HepG2 (cell line): ENCODE results near the gene ARHGAP26. TPM values are rescaled to one million over a fixed set of nuclear protein-coding genes. Genes with fewer than 3 reads are reported as not detected.

Experiments used
- ATF7 ChIP-seq, 2 experiments: fragments of 450-650 bp in 1 of 2; sonication (generic) in 1 of 2; formaldehyde crosslinking in 1 of 2; IDR thresholded peaks; 2 replicates each; pipeline versions ENCODE4 v1.4.0 to v1.6.1; 2016 to 2020; ENCODE audit warnings: antibody characterized with exemption in 1 of 2, mild to moderate bottlenecking in 1 of 2, missing genetic modification reagents in 1 of 2
- HNF4G ChIP-seq, 2 experiments: sonication (generic) in 1 of 2; formaldehyde crosslinking in 1 of 2; IDR thresholded peaks; 2 replicates each; pipeline versions ENCODE4 v1.4.0 to v1.6.1; 2011 to 2020; ENCODE audit warnings: borderline replicate concordance in 2 of 2, low read depth in 2 of 2, mild to moderate bottlenecking in 2 of 2, low read length in 1 of 2, missing genetic modification reagents in 1 of 2, moderate library complexity in 1 of 2
- KLF12 ChIP-seq: sonication (generic); formaldehyde crosslinking; IDR thresholded peaks from 2 replicates; pipeline ENCODE4 v1.4.0; 2020; ENCODE audit warnings: missing genetic modification reagents, borderline replicate concordance
- PPARG ChIP-seq: conservative IDR thresholded peaks from 2 replicates; pipeline ENCODE4 v1.6.1; 2016; ENCODE audit warnings: missing biosample characterization, missing genetic modification reagents
- RFXAP ChIP-seq: sonication (generic); formaldehyde crosslinking; IDR thresholded peaks from 2 replicates; pipeline ENCODE4 v1.4.0; 2020; ENCODE audit warnings: missing genetic modification reagents, borderline replicate concordance
- SIN3B ChIP-seq: fragments of 150-350 bp; IDR thresholded peaks from 2 replicates; pipeline ENCODE4 v1.6.1; 2014; ENCODE audit warnings: low read length
- SUZ12 ChIP-seq: fragments of 150-350 bp; IDR thresholded peaks from 2 replicates; pipeline ENCODE4 v1.6.1; 2014; ENCODE audit warnings: low read depth, low read length
- TAF15 ChIP-seq: fragments of 200-400 bp; formaldehyde crosslinking; IDR thresholded peaks from one replicate; pipeline ENCODE4 v1.6.1; 2018; ENCODE audit warnings: mild to moderate bottlenecking, low read depth, low read length; ENCODE audit not compliant: poor library complexity, severe bottlenecking
- TMF1 ChIP-seq: sonication (generic); formaldehyde crosslinking; IDR thresholded peaks from 2 replicates; pipeline ENCODE4 v1.8.1; 2022; ENCODE audit warnings: low read depth, missing genetic modification reagents
- ZNF121 ChIP-seq: sonication (generic); formaldehyde crosslinking; IDR thresholded peaks from 2 replicates; pipeline ENCODE4 v1.5.0; 2020; ENCODE audit warnings: mild to moderate bottlenecking, missing genetic modification reagents
- ZNF615 ChIP-seq: sonication (generic); formaldehyde crosslinking; IDR thresholded peaks from 2 replicates; pipeline ENCODE4 v1.5.0; 2020; ENCODE audit warnings: mild to moderate bottlenecking, missing genetic modification reagents, borderline replicate concordance
- ZNF724P ChIP-seq: sonication (generic); formaldehyde crosslinking; IDR thresholded peaks from 2 replicates; pipeline ENCODE4 v1.8.0; 2022; ENCODE audit warnings: missing genetic modification reagents, borderline replicate concordance
- polyA plus RNA-seq, 8 experiments: library from polyadenylated mRNA; depleted of rRNA in 3 of 8; stranded (reverse) in 7 of 8; unstranded in 1 of 8; fragments of >200 nt; fragmentation: Illumina TruSeq in 4 of 8; extraction: Trizol in 4 of 8; gene quantifications; 2 replicates each; pipeline versions ENCODE4 v1.2.1 to v1.2.3, GENCODE V29; 2011 to 2016; ENCODE audit warnings: low read depth in 4 of 8, missing spikeins in 1 of 8, mixed read lengths in 1 of 8; ENCODE audit not compliant: insufficient read depth in 1 of 8
- total RNA-seq, 5 experiments: library from RNA; depleted of rRNA; stranded (reverse); fragments of >200 nt; fragmentation: Illumina TruSeq; extraction: Trizol; gene quantifications; 2 replicates each; pipeline ENCODE4 v1.2.3, GENCODE V29; 2016; ENCODE audit warnings: low read depth in 1 of 5
- TF ChIP-seq, protein P1 (sequence below): sonication (generic); formaldehyde crosslinking; IDR thresholded peaks from 2 replicates; pipeline ENCODE4 v1.4.0; 2020; ENCODE audit warnings: mild to moderate bottlenecking, missing genetic modification reagents

Gene ARHGAP26
- total and polyA plus RNA-seq, 2 of the 13 experiments (the other 11 are each of a cell fraction or from before 2014, with no cell fraction given): 9.6 to 18.2 TPM

- TF ChIP-seq SUZ12 (no peak), TAF15 (no peak), ZNF724P (CRISPR knock-in tag) (no peak), ZNF615 (CRISPR knock-in tag) (no peak), ZNF121 (CRISPR knock-in tag) (no peak), TMF1 (CRISPR knock-in tag) (no peak), HNF4G (IDR thresholded peaks at IDR 0.05; ENCODE audit: borderline replicate concordance, low read depth, low read length) (no peak), HNF4G (CRISPR knock-in tag; IDR thresholded peaks at IDR 0.05; ENCODE audit: borderline replicate concordance, low read depth) (no peak), PPARG (CRISPR knock-in tag) (no peak), RFXAP (CRISPR knock-in tag) (no peak), ATF7 (IDR thresholded peaks at IDR 0.05) (no peak), ATF7 (CRISPR knock-in tag; IDR thresholded peaks at IDR 0.05) (no peak), SIN3B (no peak), KLF12 (CRISPR knock-in tag) (no peak)
- TF ChIP-seq, protein P1, sequence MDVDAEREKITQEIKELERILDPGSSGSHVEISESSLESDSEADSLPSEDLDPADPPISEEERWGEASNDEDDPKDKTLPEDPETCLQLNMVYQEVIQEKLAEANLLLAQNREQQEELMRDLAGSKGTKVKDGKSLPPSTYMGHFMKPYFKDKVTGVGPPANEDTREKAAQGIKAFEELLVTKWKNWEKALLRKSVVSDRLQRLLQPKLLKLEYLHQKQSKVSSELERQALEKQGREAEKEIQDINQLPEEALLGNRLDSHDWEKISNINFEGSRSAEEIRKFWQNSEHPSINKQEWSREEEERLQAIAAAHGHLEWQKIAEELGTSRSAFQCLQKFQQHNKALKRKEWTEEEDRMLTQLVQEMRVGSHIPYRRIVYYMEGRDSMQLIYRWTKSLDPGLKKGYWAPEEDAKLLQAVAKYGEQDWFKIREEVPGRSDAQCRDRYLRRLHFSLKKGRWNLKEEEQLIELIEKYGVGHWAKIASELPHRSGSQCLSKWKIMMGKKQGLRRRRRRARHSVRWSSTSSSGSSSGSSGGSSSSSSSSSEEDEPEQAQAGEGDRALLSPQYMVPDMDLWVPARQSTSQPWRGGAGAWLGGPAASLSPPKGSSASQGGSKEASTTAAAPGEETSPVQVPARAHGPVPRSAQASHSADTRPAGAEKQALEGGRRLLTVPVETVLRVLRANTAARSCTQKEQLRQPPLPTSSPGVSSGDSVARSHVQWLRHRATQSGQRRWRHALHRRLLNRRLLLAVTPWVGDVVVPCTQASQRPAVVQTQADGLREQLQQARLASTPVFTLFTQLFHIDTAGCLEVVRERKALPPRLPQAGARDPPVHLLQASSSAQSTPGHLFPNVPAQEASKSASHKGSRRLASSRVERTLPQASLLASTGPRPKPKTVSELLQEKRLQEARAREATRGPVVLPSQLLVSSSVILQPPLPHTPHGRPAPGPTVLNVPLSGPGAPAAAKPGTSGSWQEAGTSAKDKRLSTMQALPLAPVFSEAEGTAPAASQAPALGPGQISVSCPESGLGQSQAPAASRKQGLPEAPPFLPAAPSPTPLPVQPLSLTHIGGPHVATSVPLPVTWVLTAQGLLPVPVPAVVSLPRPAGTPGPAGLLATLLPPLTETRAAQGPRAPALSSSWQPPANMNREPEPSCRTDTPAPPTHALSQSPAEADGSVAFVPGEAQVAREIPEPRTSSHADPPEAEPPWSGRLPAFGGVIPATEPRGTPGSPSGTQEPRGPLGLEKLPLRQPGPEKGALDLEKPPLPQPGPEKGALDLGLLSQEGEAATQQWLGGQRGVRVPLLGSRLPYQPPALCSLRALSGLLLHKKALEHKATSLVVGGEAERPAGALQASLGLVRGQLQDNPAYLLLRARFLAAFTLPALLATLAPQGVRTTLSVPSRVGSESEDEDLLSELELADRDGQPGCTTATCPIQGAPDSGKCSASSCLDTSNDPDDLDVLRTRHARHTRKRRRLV (CRISPR knock-in tag): no peak
- TF ChIP-seq, all 625 proteins: peak for 0
Measured at GRCh38 chr5:142782976-142783530, 12.9 kb downstream of the ARHGAP26 start (continued).
